ENCODE measurements around the gene PAX8. TPM values are rescaled to one million over a fixed set of nuclear protein-coding genes. Genes with fewer than 3 reads are reported as not detected.

The PAX8 gene
- total RNA-seq, 2 experiments from 2014 or later = 2.6 to 4.1 TPM

DNA sequence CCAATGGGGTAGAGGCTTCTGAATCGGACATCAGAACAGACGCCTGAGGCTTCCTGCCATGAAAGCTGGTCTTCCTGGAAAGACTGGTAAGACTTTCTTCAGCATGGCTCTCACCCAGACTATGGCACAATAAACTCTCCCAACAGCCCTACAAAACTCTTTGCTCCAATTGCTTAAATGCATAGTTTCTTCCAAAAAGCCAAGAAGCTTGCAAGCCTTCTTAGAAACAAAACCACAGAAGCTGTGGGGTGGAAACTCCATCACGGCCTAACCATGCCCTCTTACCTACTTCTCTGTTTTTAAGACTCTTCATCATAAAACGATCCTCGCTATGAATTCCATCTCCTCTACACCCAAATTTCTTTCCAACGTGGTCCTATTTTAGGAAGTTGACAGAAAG, 48.2 kb downstream of the PAX8 start:
- intact Hi-C loops (cut with micrococcal nuclease) = no loop called here
- CTCF ChIA-PET = interaction anchor here (1.1 to 2.2 kb wide), 6 partner anchors 10 to 92 kb away, joined by 3 to 8 read pairs (median 5); no protein-coding TSS in a partner anchor
- Mint-ChIP-seq H3K4me3 (no peak overlapping the region), H3K27ac (no peak overlapping the region), H3K27me3 (no peaks in the 10 kb centered on the region), H3K36me3 (peaks cover 2% of the 10 kb centered on the region), H3K4me1 (ENCODE audit: low read depth) (peaks cover 14% of the 10 kb centered on the region), H3K9me3 (no peaks in the 10 kb centered on the region)
- POLR2A ChIA-PET = interaction anchor here (1.2 kb wide), 1 partner anchor 27 kb away, joined by 3 read pairs; no protein-coding TSS in a partner anchor
- no peak for DNase-seq

DNA sequence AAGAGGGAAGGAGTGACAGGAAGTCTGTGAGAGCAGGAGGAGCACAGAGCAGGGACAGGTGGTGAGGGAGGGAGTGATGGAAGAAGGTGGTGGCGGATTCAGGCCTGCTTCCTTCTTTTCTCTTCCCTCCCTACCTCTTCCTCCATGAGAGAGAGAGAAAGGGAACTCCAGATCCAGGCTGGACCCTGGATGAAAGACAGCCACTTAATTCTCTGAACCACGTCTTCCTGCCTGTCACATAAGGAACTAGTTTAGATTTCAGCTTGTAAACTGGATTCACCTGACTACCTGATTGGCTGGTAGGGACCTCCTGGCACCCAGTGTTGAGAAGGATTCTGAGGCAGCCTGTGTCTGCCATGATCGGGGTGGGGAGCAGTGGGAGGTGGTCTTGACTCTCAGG, 48.9 kb downstream of the PAX8 start:
- POLR2A ChIA-PET = interaction anchor here (1.2 kb wide), 1 partner anchor 27 kb away, joined by 3 read pairs; no protein-coding TSS in a partner anchor

DNA sequence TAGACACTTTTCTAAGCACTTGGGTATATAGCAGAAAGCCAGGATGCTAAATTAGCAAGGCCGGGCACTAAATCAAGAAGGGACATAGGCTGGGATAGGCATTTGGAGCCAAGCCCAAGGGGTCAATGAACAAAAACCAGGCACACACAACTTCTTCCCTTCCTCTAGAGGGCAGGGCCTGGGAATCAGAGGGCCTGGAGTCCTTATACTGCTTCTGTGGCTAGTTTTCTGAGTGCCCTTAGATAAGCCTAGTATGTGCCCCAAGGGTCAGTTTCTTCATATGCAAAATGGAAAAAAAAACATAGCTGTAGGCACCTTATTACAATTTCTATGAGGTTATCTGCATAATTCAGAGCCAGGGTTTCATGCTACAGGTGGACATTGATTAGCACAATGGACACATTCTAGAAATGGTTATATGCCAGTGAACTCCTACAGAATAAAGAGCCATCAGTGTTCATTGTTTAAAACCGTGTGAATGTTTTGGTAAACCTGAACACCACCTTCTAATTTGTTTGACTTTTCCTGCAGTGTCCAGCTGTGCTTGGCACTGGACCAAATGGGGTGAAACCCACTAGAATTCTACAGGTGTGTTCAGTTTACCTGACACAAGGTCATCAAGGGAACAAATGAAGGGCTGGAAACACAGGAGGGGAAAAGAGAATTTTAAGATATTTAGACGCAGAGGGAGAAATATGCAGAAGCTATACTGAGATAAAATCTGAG, 49.6 kb downstream of the PAX8 start:
- peaks cover 8% of the 10 kb centered on the region for H3K4me1 Mint-ChIP-seq (ENCODE audit: low read depth)
- no peaks in the 10 kb centered on the region for H3K36me3 Mint-ChIP-seq
- no peaks in the 10 kb centered on the region for H3K9me3 Mint-ChIP-seq
- no peak for DNase-seq
- H3K27ac Mint-ChIP-seq = no peak overlapping the region
- H3K4me3 Mint-ChIP-seq = no peak overlapping the region
- POLR2A ChIA-PET = interaction anchor here (1.2 kb wide), 1 partner anchor 28 kb away, joined by 3 read pairs; no protein-coding TSS in a partner anchor
- CTCF ChIA-PET = interaction anchor here (0.8 to 2.2 kb wide), 3 partner anchors 11 to 149 kb away, joined by 3 to 8 read pairs (median 6); no protein-coding TSS in a partner anchor
- peaks cover 2% of the 10 kb centered on the region for H3K27me3 Mint-ChIP-seq
- intact Hi-C loops (cut with micrococcal nuclease) = no loop called here

More for the DNA sequence above, 48.9 kb downstream of the PAX8 start:
- H3K4me3 Mint-ChIP-seq = no peak overlapping the region
- H3K27me3 Mint-ChIP-seq = no peaks in the 10 kb centered on the region
- peaks cover 11% of the 10 kb centered on the region for H3K4me1 Mint-ChIP-seq (ENCODE audit: low read depth)
- H3K36me3 Mint-ChIP-seq = no peaks in the 10 kb centered on the region
- H3K27ac Mint-ChIP-seq = no peak overlapping the region
- no peaks in the 10 kb centered on the region for H3K9me3 Mint-ChIP-seq
- intact Hi-C loops (cut with micrococcal nuclease) = no loop called here
- DNase-seq = no peak
- CTCF ChIA-PET = interaction anchor here (0.8 to 2.2 kb wide), 3 partner anchors 11 to 150 kb away, joined by 3 to 8 read pairs (median 6); no protein-coding TSS in a partner anchor

DNA sequence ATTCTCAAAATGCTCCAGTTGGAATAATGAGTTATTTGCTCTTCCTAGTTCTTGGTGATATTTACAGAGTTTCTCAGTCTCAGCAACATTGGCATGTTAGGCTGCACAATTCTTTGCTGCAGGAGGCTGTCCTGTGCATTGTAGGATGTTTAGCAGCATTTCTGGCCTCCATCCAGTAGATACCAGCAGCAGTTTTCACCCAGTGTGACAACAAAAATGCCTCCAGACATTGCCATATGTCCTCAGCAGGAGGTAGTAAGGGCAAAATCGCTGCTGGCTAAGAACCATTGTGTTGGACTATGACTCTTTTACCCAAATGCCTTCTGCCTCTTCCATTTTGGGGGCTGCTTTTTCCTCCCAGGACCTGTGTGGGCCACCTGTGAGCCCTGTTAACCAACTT, 50.4 kb downstream of the PAX8 start:
- H3K36me3 Mint-ChIP-seq = no peaks in the 10 kb centered on the region
- peaks cover 6% of the 10 kb centered on the region for H3K4me1 Mint-ChIP-seq (ENCODE audit: low read depth)
- CTCF ChIA-PET = no interaction called here
- H3K27me3 Mint-ChIP-seq = peaks cover 2% of the 10 kb centered on the region
- H3K9me3 Mint-ChIP-seq = no peaks in the 10 kb centered on the region
- POLR2A ChIA-PET = no interaction called here
- no peak for DNase-seq
- no peak overlapping the region for H3K4me3 Mint-ChIP-seq
- intact Hi-C loops (cut with micrococcal nuclease) = no loop called here
- no peak overlapping the region for H3K27ac Mint-ChIP-seq

DNA sequence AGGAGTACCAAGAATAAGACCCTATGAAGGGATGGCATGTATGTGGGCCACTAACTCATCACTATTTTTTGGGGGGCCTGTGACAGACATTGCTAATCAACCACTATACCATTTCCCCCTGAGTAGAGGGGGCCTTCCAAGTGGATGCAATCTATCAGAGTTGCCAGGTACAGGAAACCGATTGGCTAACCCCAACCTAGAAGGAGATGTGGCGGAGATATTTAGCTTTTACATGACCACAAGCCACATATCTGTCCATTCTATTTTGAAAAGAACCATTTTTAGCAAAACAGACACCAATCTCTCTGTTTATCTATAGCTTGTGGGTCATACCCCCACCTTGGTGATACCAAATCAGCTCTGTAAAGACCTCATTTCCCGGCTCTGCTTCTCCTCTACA, 51.0 kb downstream of the PAX8 start:
- POLR2A ChIA-PET = no interaction called here
- Mint-ChIP-seq H3K27me3 (peaks cover 2% of the 10 kb centered on the region), H3K4me3 (no peak overlapping the region), H3K9me3 (no peaks in the 10 kb centered on the region), H3K27ac (no peak overlapping the region), H3K36me3 (no peaks in the 10 kb centered on the region), H3K4me1 (ENCODE audit: low read depth) (peaks cover 6% of the 10 kb centered on the region)
- CTCF ChIA-PET = interaction anchor here (0.8 kb wide), 1 partner anchor 24 kb away, joined by 3 read pairs; no protein-coding TSS in a partner anchor
- no peak for DNase-seq
- intact Hi-C loops (cut with micrococcal nuclease) = no loop called here

DNA sequence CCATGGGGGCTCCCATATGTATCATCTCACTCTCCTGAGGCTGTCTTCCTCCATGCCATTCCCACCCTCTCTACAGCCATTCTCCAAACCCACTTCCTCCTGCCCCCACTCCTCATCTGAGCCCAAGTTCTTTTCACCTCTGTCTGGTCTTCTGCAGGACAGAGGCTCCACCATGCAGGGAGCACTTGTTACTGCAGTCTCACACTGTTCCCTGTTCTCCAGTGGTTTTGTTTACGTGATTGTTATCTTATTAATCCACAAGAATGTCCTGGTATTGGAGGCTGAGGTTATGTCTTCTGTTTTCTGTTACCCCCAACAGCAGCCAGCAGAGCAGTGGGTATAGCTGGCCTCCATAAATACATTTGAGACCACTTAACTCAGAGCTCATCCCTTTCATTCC, 51.4 kb downstream of the PAX8 start:
- ChIA-PET CTCF (interaction anchor here (0.8 to 1.0 kb wide), 2 partner anchors 24 to 90 kb away, joined by 3 read pairs; no protein-coding TSS in a partner anchor), POLR2A (no interaction called here)
- Mint-ChIP-seq H3K4me1 (ENCODE audit: low read depth) (peaks cover 6% of the 10 kb centered on the region), H3K36me3 (no peaks in the 10 kb centered on the region), H3K27me3 (peaks cover 2% of the 10 kb centered on the region), H3K9me3 (no peaks in the 10 kb centered on the region), H3K4me3 (no peak overlapping the region), H3K27ac (no peak overlapping the region)
- intact Hi-C loops (cut with micrococcal nuclease) = no loop called here
- no peak for DNase-seq

DNA sequence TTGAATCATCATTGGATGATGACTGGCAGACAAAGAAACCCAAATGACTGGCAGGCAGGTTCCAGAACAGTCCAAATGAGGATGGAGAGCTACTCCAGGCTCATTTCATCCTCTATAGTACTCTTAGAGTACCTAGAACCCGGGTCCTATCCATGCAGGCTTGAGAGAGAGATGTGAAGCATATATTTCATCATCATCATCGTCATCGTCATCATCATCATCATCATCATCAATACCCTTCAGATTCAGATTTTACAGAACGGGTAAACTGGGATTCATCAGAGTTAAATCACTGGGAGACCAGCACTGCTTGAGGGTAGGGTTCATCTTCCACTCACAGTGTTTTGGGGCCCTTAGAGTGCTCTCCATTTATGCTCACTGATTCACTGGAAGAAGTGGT, 52.3 kb downstream of the PAX8 start:
- H3K4me3 Mint-ChIP-seq = no peak overlapping the region
- POLR2A ChIA-PET = no interaction called here
- no peaks in the 10 kb centered on the region for H3K36me3 Mint-ChIP-seq
- H3K27ac Mint-ChIP-seq = no peak overlapping the region
- CTCF ChIA-PET = interaction anchor here (1.0 kb wide), 1 partner anchor 90 kb away, joined by 3 read pairs; no protein-coding TSS in a partner anchor
- no peaks in the 10 kb centered on the region for H3K9me3 Mint-ChIP-seq
- intact Hi-C loops (cut with micrococcal nuclease) = no loop called here
- H3K27me3 Mint-ChIP-seq = peaks cover 2% of the 10 kb centered on the region
- H3K4me1 Mint-ChIP-seq (ENCODE audit: low read depth) = peaks cover 6% of the 10 kb centered on the region
- no peak for DNase-seq

- Mint-ChIP-seq H3K27me3 (peaks cover 2% of the 10 kb centered on the region), H3K4me3 (no peak overlapping the region), H3K27ac (no peak overlapping the region), H3K9me3 (no peaks in the 10 kb centered on the region), H3K4me1 (ENCODE audit: low read depth) (peaks cover 4% of the 10 kb centered on the region), H3K36me3 (no peaks in the 10 kb centered on the region)
- DNase-seq = no peak
- intact Hi-C loops (cut with micrococcal nuclease) = no loop called here
- ChIA-PET POLR2A (no interaction called here), CTCF (no interaction called here)
Observed at GRCh38 chr2:113225263-113226259, 53.2 kb downstream of the PAX8 start.

DNA sequence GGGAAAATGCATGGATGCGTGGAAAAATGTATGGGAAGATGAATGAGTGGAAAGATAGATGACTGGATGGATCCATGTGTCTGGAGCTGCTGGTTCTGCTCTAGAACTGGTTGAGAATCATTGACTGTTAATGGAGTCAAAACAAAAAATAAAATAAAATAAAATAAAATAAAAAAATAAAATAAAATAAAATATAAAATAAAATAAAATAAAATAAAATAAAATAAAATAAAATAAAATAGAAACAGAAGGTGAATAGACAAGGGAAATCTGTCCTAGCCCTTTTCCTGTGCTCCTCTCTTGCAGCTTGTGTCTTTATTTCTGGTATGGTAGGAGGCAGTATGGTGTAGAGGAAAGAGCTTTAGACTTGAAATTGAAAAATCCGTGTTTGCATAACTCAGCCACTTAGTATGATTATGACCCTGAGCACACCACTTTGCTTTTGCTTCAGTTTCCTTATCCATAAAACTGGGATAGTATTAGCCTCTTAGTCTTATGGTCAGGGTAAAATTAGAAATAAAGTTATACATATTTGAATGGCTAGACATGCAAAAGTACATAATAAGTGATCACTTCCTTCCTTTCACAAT, 54.0 kb downstream of the PAX8 start:
- no peaks in the 10 kb centered on the region for H3K36me3 Mint-ChIP-seq
- intact Hi-C loops (cut with micrococcal nuclease) = no loop called here
- H3K27ac Mint-ChIP-seq = no peak overlapping the region
- H3K27me3 Mint-ChIP-seq = peaks cover 2% of the 10 kb centered on the region
- POLR2A ChIA-PET = no interaction called here
- CTCF ChIA-PET = no interaction called here
- no peak overlapping the region for H3K4me3 Mint-ChIP-seq
- no peaks in the 10 kb centered on the region for H3K9me3 Mint-ChIP-seq
- DNase-seq = no peak
- H3K4me1 Mint-ChIP-seq (ENCODE audit: low read depth) = no peaks in the 10 kb centered on the region

DNA sequence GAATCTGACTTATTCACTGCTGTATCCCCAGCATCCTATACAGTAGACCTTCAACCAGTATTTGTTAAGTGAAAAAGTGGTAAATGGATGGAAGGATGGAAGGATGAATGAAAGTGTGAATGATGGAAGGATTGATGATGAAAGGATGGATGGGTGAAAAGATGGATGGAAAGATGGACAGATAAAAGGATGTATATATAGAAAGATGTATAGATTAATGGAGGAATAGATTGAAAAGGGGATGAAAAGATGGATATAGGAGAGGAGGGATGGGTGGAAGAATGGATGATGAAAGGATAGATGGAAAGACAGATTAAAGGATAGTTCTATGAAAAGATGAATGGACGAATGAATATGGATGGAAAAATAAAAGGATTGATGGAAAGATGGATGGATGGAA, 54.9 kb downstream of the PAX8 start:
- Mint-ChIP-seq H3K27ac (no peak overlapping the region), H3K9me3 (no peaks in the 10 kb centered on the region), H3K4me3 (no peak overlapping the region), H3K4me1 (ENCODE audit: low read depth) (no peaks in the 10 kb centered on the region), H3K27me3 (peaks cover 2% of the 10 kb centered on the region), H3K36me3 (no peaks in the 10 kb centered on the region)
- ChIA-PET POLR2A (no interaction called here), CTCF (no interaction called here)
- intact Hi-C loops (cut with micrococcal nuclease) = no loop called here
- DNase-seq = no peak

DNA sequence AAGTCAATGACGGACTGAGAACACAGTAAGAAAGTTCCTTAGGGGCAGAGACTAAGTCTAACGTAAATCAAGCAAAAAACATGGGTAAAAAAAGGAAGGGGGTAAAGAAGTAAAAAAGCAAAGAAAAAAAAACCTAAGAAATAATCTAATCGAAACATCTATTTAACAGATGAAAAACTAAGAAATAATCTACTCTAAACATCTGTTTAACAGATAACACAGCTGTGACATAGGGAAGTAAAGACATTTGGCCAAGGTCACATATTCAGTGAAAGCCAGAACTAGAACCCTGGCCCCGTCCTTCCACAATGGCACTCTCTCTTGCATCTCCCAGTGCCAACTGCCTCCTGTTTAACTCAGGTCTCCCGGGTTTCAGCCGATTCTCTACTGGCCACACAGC, 56.9 kb downstream of the PAX8 start:
- Mint-ChIP-seq H3K36me3 (no peaks in the 10 kb centered on the region), H3K27me3 (peaks cover 2% of the 10 kb centered on the region), H3K4me1 (ENCODE audit: low read depth) (peaks cover 8% of the 10 kb centered on the region), H3K4me3 (no peak overlapping the region), H3K27ac (no peak overlapping the region), H3K9me3 (no peaks in the 10 kb centered on the region)
- ChIA-PET CTCF (interaction anchor here (1.0 to 1.4 kb wide), 3 partner anchors 23 to 83 kb away, joined by 3 to 6 read pairs (median 3); no protein-coding TSS in a partner anchor), POLR2A (no interaction called here)
- DNase-seq = no peak
- intact Hi-C loops (cut with micrococcal nuclease) = no loop called here
